GM12878 (cell line): ENCODE measurements around the gene IGFLR1. TPM values are rescaled to one million over a fixed set of nuclear protein-coding genes. Genes with fewer than 3 reads are reported as not detected.
A peak's percentile ranks its signal among the peaks of the same experiment; 100 is the strongest.

Experiments used
- ELK1 ChIP-seq: IDR thresholded peaks from 2 replicates; pipeline ENCODE4 v1.6.1; 2012; ENCODE audit warnings: low read depth, low read length, improper control_type of control experiment
- ETV6 ChIP-seq, 2 experiments: fragments of 450-650 bp in 1 of 2; IDR thresholded peaks in 1 of 2; conservative IDR thresholded peaks in 1 of 2; 2 replicates each; pipeline ENCODE4 v1.6.1; 2014; ENCODE audit warnings: antibody characterized with exemption in 1 of 2, borderline replicate concordance in 1 of 2, low read depth in 1 of 2, mild to moderate bottlenecking in 1 of 2, moderate library complexity in 1 of 2
- JUNB ChIP-seq: IDR thresholded peaks from 2 replicates; pipeline ENCODE4 v1.6.1; 2016; ENCODE audit warnings: antibody characterized with exemption, mild to moderate bottlenecking
- KAT2A ChIP-seq: conservative IDR thresholded peaks from 2 replicates; pipeline ENCODE4 v1.6.1; 2011; ENCODE audit warnings: low read depth, low read length; ENCODE audit not compliant: control insufficient read depth
- MXI1 ChIP-seq: fragments of 150-350 bp; IDR thresholded peaks from 2 replicates; pipeline ENCODE4 v1.6.1; 2011; ENCODE audit warnings: low read depth, mild to moderate bottlenecking, inconsistent platforms, low read length, improper control_type of control experiment
- MYC ChIP-seq: IDR thresholded peaks from 2 replicates; pipeline ENCODE4 v1.6.1; 2011; ENCODE audit warnings: mild to moderate bottlenecking, low read length, moderate library complexity, inconsistent platforms; ENCODE audit not compliant: insufficient read depth, insufficient replicate concordance, insufficient read length, severe bottlenecking
- NR2C1 ChIP-seq: fragments of 450-650 bp; IDR thresholded peaks from 2 replicates; pipeline ENCODE4 v1.6.1; 2017; ENCODE audit warnings: antibody characterized with exemption, mild to moderate bottlenecking, moderate library complexity
- POLR2AphosphoS5 ChIP-seq: IDR thresholded peaks from 2 replicates; pipeline ENCODE4 v1.6.1; 2011; ENCODE audit warnings: mild to moderate bottlenecking, low read length, inconsistent platforms
- PRDM15 ChIP-seq: fragments of 450-650 bp; formaldehyde crosslinking; IDR thresholded peaks from 2 replicates; pipeline ENCODE4 v1.4.0; 2020; ENCODE audit warnings: mild to moderate bottlenecking, moderate library complexity
- RAD51 ChIP-seq: fragments of 450-650 bp; IDR thresholded peaks from 2 replicates; pipeline ENCODE4 v1.6.1; 2016; ENCODE audit warnings: moderate library complexity, mild to moderate bottlenecking, inconsistent platforms
- RELA ChIP-seq: fragments of 450-650 bp; IDR thresholded peaks from 2 replicates; pipeline ENCODE4 v1.8.0; 2014; ENCODE audit warnings: borderline replicate concordance; ENCODE audit not compliant: partially characterized antibody
- RELB ChIP-seq: fragments of 450-650 bp; IDR thresholded peaks from 2 replicates; pipeline ENCODE4 v1.6.1; 2017; ENCODE audit warnings: low read depth, mild to moderate bottlenecking, moderate library complexity
- RUNX3 ChIP-seq: IDR thresholded peaks from 2 replicates; pipeline ENCODE4 v1.6.1; 2012; ENCODE audit warnings: low read length, inconsistent platforms
- STAT1 ChIP-seq: fragments of 450-650 bp; conservative IDR thresholded peaks from 2 replicates; pipeline ENCODE4 v1.6.1; 2014; ENCODE audit warnings: antibody characterized with exemption, mild to moderate bottlenecking
- SUZ12 ChIP-seq: fragments of 200-600 bp; sonication (generic); IDR thresholded peaks from one replicate; pipeline ENCODE4 v1.6.1; 2018; ENCODE audit warnings: antibody characterized with exemption, mild to moderate bottlenecking; ENCODE audit not compliant: unreplicated experiment
- TCF12 ChIP-seq: IDR thresholded peaks from 2 replicates; pipeline ENCODE4 v1.6.1; 2011; ENCODE audit warnings: low read depth, mild to moderate bottlenecking, low read length
- ZBED1 ChIP-seq: IDR thresholded peaks from 2 replicates; pipeline ENCODE4 v1.6.1; 2016; ENCODE audit warnings: borderline replicate concordance
- ZNF592 ChIP-seq: fragments of 450-650 bp; IDR thresholded peaks from 2 replicates; pipeline ENCODE4 v1.6.1; 2017; ENCODE audit warnings: mild to moderate bottlenecking, moderate library complexity
- polyA plus RNA-seq, 11 experiments: library from polyadenylated mRNA; depleted of rRNA in 4 of 11; unstranded in 6 of 11; stranded (reverse) in 5 of 11; fragments of >200 nt; fragmentation: Nextera tagmentation in 4 of 11; fragmentation: Illumina TruSeq in 1 of 11; extraction: Ambion mirVana in 4 of 11; extraction: Trizol in 1 of 11; gene quantifications; 1 replicate in 1 of 11; 2 replicates in 10 of 11; pipeline versions ENCODE4 v1.2.1 to v1.2.3, GENCODE V29; 2011 to 2016; ENCODE audit warnings: inconsistent platforms in 2 of 11, missing spikeins in 2 of 11, low read depth in 1 of 11
- total RNA-seq, 4 experiments: library from RNA; depleted of rRNA in 3 of 4; stranded (reverse); fragments of >200 nt in 3 of 4; fragmentation: Illumina TruSeq in 1 of 4; extraction: Trizol in 1 of 4; gene quantifications; 2 replicates each; pipeline versions ENCODE4 v1.2.1 to v1.2.3, GENCODE V29; 2013 to 2021

Gene IGFLR1
- total and polyA plus RNA-seq, 10 of the 15 experiments (the other 5 are each of a cell fraction or from before 2014, with no cell fraction given) = 2.5 to 39.9 (median 24.8) TPM

GRCh38 chr19:35712567-35713505, 29.4 kb downstream of the IGFLR1 start (continued):
- TF ChIP-seq RELB (peak; percentile 70; the same call in 1 of the 2 replicates), ETV6 (conservative IDR thresholded peaks at IDR 0.05 in 1 of 2, IDR thresholded peaks at IDR 0.05 in 1 of 2; ENCODE audit: borderline replicate concordance in 1 of 2, low read depth in 1 of 2) (peak in 1 of 2 experiments; percentile 84; a peak in 2 of 4 replicates), ELK1 (no peak), RUNX3 (peak; percentile 86), NR2C1 (no peak), ZNF592 (no peak), TCF12 (no peak), ZBED1 (peak; percentile 47; the same call in 1 of the 2 replicates), KAT2A (no peak), STAT1 (no peak), SUZ12 (no peak), JUNB (peak; percentile 90), POLR2AphosphoS5 (peak; percentile 92), RAD51 (no peak), MXI1 (peak; percentile 57), PRDM15 (CRISPR knock-in tag) (no peak), RELA (peak; percentile 9), MYC (no peak)
